GM19193 (cell line): ENCODE results near the gene ARRB2.
A peak's percentile ranks its signal among the peaks of the same experiment; 100 is the strongest.

Experiments
- POLR2A ChIP-seq: IDR thresholded peaks from 4 replicates; pipeline ENCODE4 v1.6.1; 2011; ENCODE audit not compliant: insufficient read depth, insufficient read length; ENCODE audit errors: extremely low read depth

The ARRB2 gene

DNA sequence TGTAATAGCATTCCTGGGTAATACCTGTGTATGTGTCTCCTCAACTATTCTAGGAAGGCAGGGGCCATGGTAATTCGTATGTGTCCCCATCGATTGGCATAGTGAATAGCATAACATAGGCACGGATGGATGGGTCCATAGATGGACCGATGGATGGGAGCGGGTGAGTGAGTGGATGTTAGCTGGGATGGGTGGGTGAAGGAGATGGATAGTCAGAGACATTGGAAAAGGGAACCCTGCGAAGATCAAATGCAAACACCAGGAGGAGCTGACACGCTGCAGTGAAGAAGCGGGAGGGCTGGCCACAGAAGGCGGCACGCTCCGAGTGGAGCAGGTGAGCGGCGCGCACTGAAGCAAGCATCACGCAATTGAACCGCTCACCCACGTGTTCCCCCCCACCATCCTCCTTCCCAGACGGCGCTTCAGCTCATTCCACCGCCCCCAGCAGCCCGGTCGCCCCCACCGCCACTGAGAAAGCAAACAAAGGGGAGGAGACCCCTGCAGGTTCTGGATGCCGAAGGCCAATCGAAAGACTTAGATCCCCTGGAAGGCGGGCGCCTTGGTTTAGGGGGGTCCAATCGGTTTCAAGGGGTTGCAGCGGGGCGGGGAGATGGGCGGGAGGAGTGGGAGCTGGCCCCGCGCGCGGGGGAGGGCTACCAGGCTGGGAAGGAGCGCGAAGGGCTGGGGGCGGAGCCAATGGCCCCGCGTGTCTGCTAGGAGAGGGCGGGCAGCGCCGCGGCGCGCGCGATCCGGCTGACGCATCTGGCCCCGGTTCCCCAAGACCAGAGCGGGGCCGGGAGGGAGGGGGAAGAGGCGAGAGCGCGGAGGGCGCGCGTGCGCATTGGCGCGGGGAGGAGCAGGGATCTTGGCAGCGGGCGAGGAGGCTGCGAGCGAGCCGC is at the start of gene ARRB2:
Gene ARRB2, plus strand, starts transcription at position 839 of the 899 bp plus-strand sequence. CDS start 90 bp downstream, outside the sequence.
- peak; percentile 60 for TF ChIP-seq POLR2A

DNA sequence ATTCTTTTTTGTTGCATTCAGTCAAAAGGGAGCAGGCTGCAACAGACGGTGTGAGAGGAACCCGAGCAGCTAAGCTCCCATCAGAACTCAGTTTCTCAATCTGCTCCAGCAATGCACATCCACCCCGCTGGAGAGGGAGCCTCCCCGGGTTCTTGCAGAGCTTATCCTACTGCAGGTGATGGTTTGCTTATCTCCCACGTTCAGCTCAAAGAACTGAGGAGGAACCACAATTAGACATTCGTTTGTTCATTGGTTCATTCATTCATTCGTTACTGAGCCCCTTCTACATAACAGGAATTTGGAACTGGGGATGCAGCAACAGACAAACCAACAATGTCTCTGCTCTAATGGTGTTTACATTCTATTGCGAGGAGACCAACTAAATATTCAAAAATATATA is 46.7 kb upstream of the ARRB2 start:
- no peak for TF ChIP-seq POLR2A

DNA sequence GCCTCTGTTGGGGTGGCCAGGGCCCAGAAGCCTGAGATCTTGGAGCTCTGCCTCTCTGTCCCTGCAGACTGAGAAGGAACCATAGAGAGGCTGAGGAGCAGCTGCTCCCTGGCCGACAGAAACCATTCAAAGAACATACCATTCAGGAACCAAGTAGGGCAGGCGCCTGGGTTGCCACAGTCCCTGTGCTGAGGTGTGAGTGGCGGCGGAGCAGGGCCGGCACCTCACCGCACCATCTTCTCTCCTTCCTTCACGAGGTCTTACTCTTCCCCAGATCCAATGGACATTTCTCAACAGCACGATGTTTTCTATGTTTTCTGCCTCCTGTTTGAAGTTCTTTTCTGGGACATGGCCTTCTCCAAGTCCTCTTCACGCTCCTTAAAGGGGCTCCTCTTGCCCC is 46.2 kb upstream of the ARRB2 start:
- TF ChIP-seq POLR2A = no peak

DNA sequence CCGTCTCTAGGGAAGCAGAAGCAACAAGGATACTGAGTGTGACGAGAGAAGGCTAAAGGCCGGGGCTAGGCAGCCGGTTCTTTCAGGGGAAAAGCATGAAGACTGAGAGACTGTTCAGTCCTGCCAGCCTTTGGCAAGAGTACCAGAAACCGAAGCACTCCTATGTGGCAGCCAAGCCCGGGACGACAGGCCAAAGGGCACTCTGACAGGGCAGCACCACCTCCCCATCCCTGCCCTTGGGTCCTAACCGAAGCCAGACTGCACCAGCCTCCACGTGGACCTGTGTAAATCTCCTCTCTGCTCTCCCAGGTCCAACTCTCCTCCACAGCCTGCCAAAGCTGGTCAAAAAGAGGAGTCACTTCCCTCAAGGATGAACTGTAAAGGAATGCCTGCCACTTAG is 45.4 kb upstream of the ARRB2 start:
- no peak for TF ChIP-seq POLR2A

DNA sequence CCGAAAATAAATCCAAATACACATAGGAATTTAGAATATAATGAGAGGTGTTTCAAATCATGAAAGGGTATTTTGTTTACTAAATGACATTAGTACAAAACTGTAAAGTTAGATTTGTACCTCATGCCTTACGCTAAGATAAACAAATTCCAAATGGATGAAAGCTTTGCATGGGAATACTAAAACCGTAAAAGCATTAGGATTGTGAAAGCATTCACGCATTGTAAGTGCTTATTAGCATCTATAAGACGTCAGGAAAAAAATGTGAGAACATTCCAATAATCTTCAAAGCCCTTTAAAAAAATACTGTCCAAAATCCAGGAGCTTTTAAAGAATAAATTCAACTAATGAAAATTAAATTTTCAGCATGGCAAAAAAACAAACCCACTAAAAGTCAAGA is 44.1 kb upstream of the ARRB2 start:
- no peak for TF ChIP-seq POLR2A

DNA sequence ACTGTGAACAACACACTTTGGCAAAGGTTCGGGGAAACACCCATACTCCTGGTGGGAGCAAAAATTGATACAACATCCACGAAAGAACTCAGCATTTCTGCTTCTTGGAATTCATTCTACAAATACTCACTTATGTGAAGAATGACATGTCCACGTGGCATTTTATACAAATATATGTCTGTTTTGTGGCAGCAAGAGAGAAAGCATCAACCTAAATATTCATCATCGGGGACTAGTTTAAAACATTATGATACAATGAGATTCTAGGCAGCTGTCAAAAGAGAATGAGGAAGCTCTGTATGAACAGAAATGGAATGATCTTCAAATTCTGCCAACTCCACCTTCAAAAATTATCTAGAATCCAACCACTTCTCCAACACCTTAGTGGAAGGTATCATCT is 43.3 kb upstream of the ARRB2 start:
- no peak for TF ChIP-seq POLR2A

DNA sequence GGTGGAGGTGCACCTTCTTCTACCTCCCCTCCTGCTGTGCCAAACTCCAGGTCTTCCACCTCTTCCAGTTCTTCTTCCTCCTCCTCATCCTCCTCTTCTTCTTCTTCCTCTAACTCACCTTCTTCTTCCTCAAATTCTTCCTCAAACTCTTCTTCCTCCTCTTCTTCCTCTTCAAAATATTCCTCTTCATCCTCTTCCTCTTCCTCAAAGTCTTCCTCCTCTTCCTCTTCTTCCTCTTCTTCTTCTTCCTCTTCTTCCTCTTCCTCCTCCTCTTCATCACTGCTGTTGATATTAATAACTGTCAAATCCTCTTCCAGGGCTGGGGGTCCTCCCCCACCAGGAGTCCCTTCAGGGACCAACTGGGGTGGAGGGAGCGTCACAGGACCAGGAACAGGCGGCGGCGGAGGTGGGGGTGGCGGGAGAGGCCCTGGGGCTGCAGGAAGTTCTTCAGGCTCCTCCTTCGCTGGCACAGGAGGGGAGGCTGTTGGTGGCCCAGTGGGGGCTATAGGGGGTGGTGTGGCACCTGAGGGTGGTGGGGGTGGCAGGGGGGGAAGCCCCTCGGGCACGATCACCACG is 38.3 kb upstream of the ARRB2 start:
- no peak for TF ChIP-seq POLR2A

DNA sequence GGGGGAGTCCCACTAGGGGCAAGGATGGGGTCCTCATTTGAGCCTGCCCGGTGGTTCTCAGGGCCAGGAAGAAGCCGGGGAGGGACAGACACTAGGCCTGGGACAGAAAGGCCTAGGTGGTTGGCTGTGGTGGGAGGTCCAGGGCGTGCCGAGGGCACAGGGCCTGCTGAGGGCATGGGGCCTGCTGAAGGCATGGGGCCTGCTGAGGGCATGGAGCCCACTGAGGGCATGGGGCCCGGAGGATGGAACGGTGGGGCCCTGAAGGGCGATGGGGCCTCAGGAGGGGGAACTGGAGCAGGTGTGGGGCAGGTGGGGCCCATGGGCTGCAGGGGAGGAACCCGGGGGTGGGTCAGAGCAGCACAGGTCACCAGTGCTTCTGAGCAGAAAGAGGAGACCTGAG is 37.7 kb upstream of the ARRB2 start:
- TF ChIP-seq POLR2A = no peak

DNA sequence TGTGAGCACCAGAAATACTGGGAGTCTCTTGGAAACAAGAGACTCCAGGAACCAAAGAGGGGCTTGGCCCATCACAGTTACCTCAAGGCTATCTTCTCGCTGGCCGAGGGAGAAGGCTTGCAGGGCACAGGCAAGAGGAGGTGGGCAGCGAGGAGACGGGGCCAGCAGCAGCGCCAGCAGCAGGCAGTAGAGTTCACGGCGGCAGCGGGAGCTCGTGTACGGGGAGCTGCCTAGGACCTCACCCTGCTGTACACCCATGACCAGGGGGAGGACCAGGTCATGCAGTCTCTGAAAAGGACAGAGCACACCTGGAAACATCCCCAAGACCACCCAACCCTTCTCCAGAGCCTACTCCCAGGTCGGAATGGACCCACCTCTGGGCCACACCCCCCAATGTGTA is 37.3 kb upstream of the ARRB2 start:
- TF ChIP-seq POLR2A = no peak

DNA sequence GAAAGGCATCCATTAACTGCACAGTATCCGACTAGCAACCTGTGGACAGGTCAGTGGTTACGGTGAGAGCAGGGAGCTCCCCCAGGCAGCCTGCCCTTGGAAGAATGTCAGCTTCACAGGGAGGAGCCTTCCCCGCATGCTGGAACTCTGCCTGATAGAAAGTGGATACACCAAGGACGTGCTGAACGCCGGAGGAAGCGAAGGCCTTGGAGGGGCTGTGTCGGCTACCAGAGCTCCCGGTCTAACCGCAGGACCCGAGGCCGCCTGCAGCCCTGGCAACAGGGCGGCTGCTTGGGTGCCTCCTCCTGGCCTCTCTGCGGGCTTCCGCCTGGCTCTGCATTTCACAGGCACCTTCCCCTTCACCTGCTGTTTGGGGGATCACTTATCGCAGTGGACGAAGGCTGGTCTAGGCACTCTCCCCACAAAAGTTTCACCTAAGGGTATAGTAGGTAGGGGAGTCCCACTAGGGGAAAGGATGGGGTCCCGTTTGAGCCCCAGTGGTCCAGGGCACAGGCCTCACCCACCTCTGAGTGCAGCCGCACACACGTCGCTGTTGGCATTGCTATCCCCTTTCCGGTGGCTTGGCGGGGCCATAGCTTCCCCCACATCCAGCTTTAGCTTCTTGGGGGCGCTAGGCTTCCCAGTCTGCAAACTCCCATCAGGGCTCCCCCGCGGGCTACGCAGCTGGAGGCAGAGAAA is 36.3 kb upstream of the ARRB2 start:
- TF ChIP-seq POLR2A = no peak

DNA sequence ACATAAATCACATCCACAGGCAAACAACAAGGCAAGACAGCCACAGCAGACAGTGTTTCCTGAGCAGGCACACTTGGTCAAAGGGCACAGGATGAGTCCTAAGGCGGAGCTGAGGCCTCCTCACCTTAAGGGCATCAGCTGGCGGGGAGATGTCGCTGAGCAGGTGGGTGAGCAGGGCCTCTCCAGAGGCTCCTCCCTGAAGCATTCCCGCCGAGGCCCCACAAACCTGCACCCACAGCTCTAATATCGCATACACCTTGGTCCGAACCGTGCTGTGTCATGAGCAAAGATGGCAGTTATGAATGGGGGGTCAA is 35.8 kb upstream of the ARRB2 start:
- TF ChIP-seq POLR2A = no peak

DNA sequence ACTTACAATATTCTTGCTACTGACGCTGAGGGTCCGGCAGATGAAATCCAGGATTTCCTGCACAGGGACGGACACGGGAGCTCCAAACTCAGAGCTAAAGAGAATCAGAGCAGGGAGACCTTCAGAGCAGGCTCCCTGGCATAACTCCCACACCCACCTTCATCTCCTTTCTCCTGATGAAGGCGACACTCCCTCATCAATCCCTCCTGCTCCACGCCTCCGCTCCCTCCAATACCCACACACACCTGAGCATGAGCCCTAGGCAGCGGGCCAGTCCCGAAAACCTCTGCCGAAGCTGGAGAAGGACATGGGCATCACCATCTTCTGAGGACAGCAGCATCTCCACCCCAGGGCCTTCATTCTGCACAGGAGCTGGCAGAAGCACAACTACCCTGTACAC is 34.6 kb upstream of the ARRB2 start:
- no peak for TF ChIP-seq POLR2A

DNA sequence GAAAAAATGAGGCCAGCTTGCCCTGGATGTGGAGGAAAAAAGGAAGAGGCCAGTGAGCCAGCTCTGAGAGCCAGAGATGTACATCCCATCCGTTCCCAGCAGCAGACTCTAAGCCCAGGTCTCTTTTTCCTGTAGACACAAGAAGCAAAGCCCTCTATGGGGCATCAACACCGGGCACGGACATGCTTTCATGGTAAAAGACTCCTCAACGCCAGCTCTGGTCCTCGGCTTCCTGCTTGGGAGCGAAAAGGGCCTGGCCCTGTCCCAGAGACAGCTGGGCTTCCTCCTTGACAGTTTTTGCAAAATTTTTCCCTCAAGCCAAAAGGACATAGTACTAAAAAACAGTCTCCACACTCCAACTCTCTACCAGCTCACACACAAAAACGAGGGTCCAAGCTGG is 33.6 kb upstream of the ARRB2 start:
- TF ChIP-seq POLR2A = no peak

DNA sequence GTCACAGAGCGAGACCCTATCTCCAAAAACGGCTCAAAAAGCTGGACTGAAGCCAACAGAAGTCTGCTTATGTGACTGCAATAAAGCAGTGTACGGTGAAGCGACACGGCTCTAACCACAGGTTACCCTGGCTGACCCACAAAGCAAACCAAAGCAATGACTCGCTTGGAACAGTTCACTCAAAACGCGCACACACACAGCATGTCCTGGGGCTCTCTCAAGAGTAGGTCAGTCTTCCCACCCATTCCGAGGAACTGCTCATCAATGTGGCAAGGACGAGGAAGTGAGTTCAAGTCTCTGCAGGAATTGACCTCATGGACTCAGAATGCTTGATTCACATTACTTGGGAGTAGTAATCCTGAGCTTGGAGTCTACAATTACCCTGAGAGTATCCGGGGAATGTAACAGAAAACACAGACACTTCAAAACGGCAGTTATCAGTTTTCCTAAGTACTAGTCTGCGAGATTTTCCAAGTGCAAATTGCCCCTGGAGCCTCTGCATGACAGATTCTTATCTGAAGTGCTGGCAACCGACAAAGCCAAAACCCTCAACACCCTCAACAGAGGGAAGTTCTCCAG is 31.9 kb upstream of the ARRB2 start:
- TF ChIP-seq POLR2A = no peak

DNA sequence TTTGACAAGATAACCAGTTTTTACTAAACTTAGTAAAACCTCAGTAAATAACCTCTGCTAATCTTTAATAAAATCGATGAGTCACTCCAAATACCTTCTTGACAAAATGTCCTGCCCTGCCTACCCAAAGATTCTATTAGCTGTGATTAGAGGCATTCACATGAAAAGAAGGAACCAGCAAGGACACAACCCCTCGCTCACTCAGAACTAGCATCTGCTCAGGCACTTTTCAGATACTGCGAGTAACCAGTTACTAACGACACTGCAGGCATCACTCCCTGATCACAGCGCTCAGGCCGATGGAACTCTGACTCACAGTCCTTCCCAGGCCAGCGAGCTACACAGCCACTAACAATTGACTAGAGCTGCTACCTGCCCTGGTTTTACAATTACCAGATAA is 30.8 kb upstream of the ARRB2 start:
- no peak for TF ChIP-seq POLR2A
